ENCODE measurements around the gene CEP43.

The CEP43 gene

GRCh38 chr6:166969390-166970002, 29.7 kb upstream of the CEP43 start:
- DNase-seq (ENCODE audit: low spot score): no peak

- DNase-seq (ENCODE audit: low spot score): no peak
Measured at GRCh38 chr6:166970091-166970490, 29.1 kb upstream of the CEP43 start.

- DNase-seq (ENCODE audit: low spot score): no peak
Measured at GRCh38 chr6:166970776-166971175, 28.4 kb upstream of the CEP43 start.

GRCh38 chr6:166971271-166971670, 27.9 kb upstream of the CEP43 start:
- DNase-seq (ENCODE audit: low spot score): no peak

- no peak for DNase-seq (ENCODE audit: low spot score)
Measured at GRCh38 chr6:166972101-166972500, 27.1 kb upstream of the CEP43 start.

- peak; percentile 35 for DNase-seq (ENCODE audit: low spot score)
Measured at GRCh38 chr6:166976636-166977035, 22.6 kb upstream of the CEP43 start.

- DNase-seq (ENCODE audit: low spot score): no peak
Measured at GRCh38 chr6:166977621-166978525, 21.3 kb upstream of the CEP43 start.

GRCh38 chr6:166980738-166981137, 18.5 kb upstream of the CEP43 start:
- no peak for DNase-seq (ENCODE audit: low spot score)

- no peak for DNase-seq (ENCODE audit: low spot score)
Measured at GRCh38 chr6:166987448-166987847, 11.7 kb upstream of the CEP43 start.

GRCh38 chr6:166987930-166988329, 11.3 kb upstream of the CEP43 start:
- DNase-seq (ENCODE audit: low spot score): no peak

- no peak for DNase-seq (ENCODE audit: low spot score)
Measured at GRCh38 chr6:166988674-166989201, 10.5 kb upstream of the CEP43 start.

GRCh38 chr6:166989427-166990032, 9.7 kb upstream of the CEP43 start:
- peak; percentile 46 for DNase-seq (ENCODE audit: low spot score)

- DNase-seq (ENCODE audit: low spot score): no peak
Measured at GRCh38 chr6:166996406-166996805, 2.8 kb upstream of the CEP43 start.

GRCh38 chr6:166997348-166997747, 1.8 kb upstream of the CEP43 start:
- DNase-seq (ENCODE audit: low spot score): no peak

- peak; percentile 67 for DNase-seq (ENCODE audit: low spot score)
Measured at GRCh38 chr6:166997768-166998255, 1.4 kb upstream of the CEP43 start.

- DNase-seq (ENCODE audit: low spot score): peak; percentile 53
Measured at GRCh38 chr6:166998256-166999144, 697 bp upstream of the CEP43 start.

- no peak for DNase-seq (ENCODE audit: low spot score)
Measured at GRCh38 chr6:166999884-167000253, 672 bp downstream of the CEP43 start.

- no peak for DNase-seq (ENCODE audit: low spot score)
Measured at GRCh38 chr6:167000759-167001158, 1.6 kb downstream of the CEP43 start.

GRCh38 chr6:167005350-167006159, 6.4 kb downstream of the CEP43 start:
- DNase-seq (ENCODE audit: low spot score): no peak

GRCh38 chr6:167007985-167008384, 8.8 kb downstream of the CEP43 start:
- no peak for DNase-seq (ENCODE audit: low spot score)

GRCh38 chr6:167013067-167013466, 13.9 kb downstream of the CEP43 start:
- DNase-seq (ENCODE audit: low spot score): no peak

Data from D341Med (cell line).